K562 (cell line): ENCODE data around the gene NF1. TPM values are rescaled to one million over a fixed set of nuclear protein-coding genes. Genes with fewer than 3 reads are reported as not detected.

Source experiments
- ATAC-seq: fragments of 200-7000 bp; cut with Tn5 transposase; 3 replicates; pipeline ENCODE4 v1.9.1; 2020; ENCODE audit warnings: moderate library complexity
- BruUV-seq: library from RNA; stranded (reverse); fragments of 400-500 nt; replicated peaks from 2 replicates; lab custom pipeline; 2021; lab: Mats Ljungman, UMichigan
- CTCF ChIA-PET: fragments of 300-600 bp; formaldehyde crosslinking; extraction: SDS; loops from one replicate; lab custom pipeline; 2021; ENCODE audit warnings: low intra/inter-chr PET ratio; lab: Yijun Ruan, JAX
- POLR2A ChIA-PET: fragments of 300-600, 350-650 bp; sonication (Branson Sonifier 250); formaldehyde crosslinking; extraction: SDS; loops from one replicate; lab custom pipeline; 2021; ENCODE audit warnings: antibody characterized with exemption, inconsistent platforms; lab: Yijun Ruan, JAX
- DNase-seq, 4 experiments: peaks; one replicate each; pipeline versions ENCODE4 v3.0.0 to v3.0.0-alpha.2; 2011 to 2018; ENCODE audit warnings: low spot score in 3 of 4, mixed read lengths in 3 of 4; ENCODE audit errors: extremely low read depth in 1 of 4
- FAIRE-seq: peaks from 2 replicates; lab custom pipeline; 2011; peaks lifted over from hg19 to GRCh38; lab: Jason Lieb, UNC
- H2AFZ ChIP-seq: 2 replicates; pipeline ENCODE4 v1.6.0; 2011; ENCODE audit warnings: low read depth, low read length, control low read depth, inconsistent platforms
- H3K27ac ChIP-seq: fragments of 200-600 bp; 3 replicates; pipeline ENCODE4 v1.8.0; 2011; ENCODE audit warnings: low read depth, mild to moderate bottlenecking, control low read depth, inconsistent platforms, low read length, moderate library complexity, mixed read lengths; ENCODE audit errors: extremely low read depth
- H3K27me3 ChIP-seq, 2 experiments: fragments of 300-600 bp in 1 of 2; 2 replicates in 1 of 2; 3 replicates in 1 of 2; pipeline versions ENCODE4 v1.6.0 to v1.8.0; 2011; ENCODE audit warnings: inconsistent platforms in 2 of 2, low read length in 2 of 2, mild to moderate bottlenecking in 1 of 2, mixed read lengths in 1 of 2, moderate library complexity in 1 of 2; ENCODE audit not compliant: control insufficient read depth in 2 of 2, insufficient read depth in 2 of 2
- H3K36me3 ChIP-seq: fragments of 300-600 bp; 3 replicates; pipeline ENCODE4 v1.8.0; 2011; ENCODE audit warnings: mild to moderate bottlenecking, low read length, inconsistent platforms; ENCODE audit not compliant: control insufficient read depth, insufficient read depth
- H3K4me1 ChIP-seq, 2 experiments: fragments of 200-600 bp in 1 of 2; replicated peaks in 1 of 2; 2 replicates in 1 of 2; 3 replicates in 1 of 2; pipeline versions ENCODE4 v1.5.1 to v1.8.0; 2011; ENCODE audit warnings: inconsistent platforms in 2 of 2, low read length in 2 of 2, mild to moderate bottlenecking in 1 of 2, mixed read lengths in 1 of 2, moderate library complexity in 1 of 2; ENCODE audit not compliant: control insufficient read depth in 2 of 2, insufficient read depth in 2 of 2
- H3K4me2 ChIP-seq: 2 replicates; pipeline ENCODE4 v1.6.1; 2011; ENCODE audit warnings: low read length, control low read depth, inconsistent platforms, mixed read lengths; ENCODE audit not compliant: insufficient read depth
- H3K4me3 ChIP-seq: fragments of 200-600 bp; sonication (generic), shearing (Covaris generic); 2 replicates; pipeline ENCODE4 v1.5.1; 2016; ENCODE audit warnings: control low read depth, inconsistent platforms
- H3K79me2 ChIP-seq: fragments of 200-600 bp; 3 replicates; pipeline ENCODE4 v1.8.0; 2011; ENCODE audit warnings: low read length, inconsistent platforms; ENCODE audit not compliant: control insufficient read depth, insufficient read depth
- H3K9ac ChIP-seq, 2 experiments: 2 replicates each; pipeline versions ENCODE4 v1.6.0 to v1.6.1; 2011; ENCODE audit warnings: low read depth in 2 of 2, low read length in 2 of 2, control low read depth in 1 of 2, inconsistent platforms in 1 of 2, mild to moderate bottlenecking in 1 of 2, mixed read lengths in 1 of 2; ENCODE audit not compliant: insufficient read depth in 1 of 2
- H3K9me1 ChIP-seq: one replicate; pipeline ENCODE4 v1.6.0; 2011; ENCODE audit warnings: inconsistent platforms, mild to moderate bottlenecking, low read length, moderate library complexity; ENCODE audit not compliant: control insufficient read depth, insufficient read depth
- H3K9me3 ChIP-seq: replicated peaks from 2 replicates; pipeline ENCODE4 v1.5.1; 2011; ENCODE audit warnings: low read depth, low read length, inconsistent platforms; ENCODE audit not compliant: control insufficient read depth, insufficient read depth
- H4K20me1 ChIP-seq: replicated peaks from 2 replicates; pipeline ENCODE4 v1.6.1; 2011; ENCODE audit warnings: low read length, inconsistent platforms, mixed read lengths; ENCODE audit not compliant: control insufficient read depth, insufficient read depth
- ARID3A ChIP-seq: IDR thresholded peaks from 2 replicates; pipeline ENCODE4 v1.6.1; 2012; ENCODE audit warnings: low read depth, low read length, improper control_type of control experiment, borderline replicate concordance
- BRCA1 ChIP-seq, 2 experiments: fragments of 450-650 bp in 1 of 2; sonication (generic) in 1 of 2; formaldehyde crosslinking in 1 of 2; IDR thresholded peaks; 2 replicates each; pipeline versions ENCODE4 v1.5.0 to v1.6.1; 2017 to 2020; ENCODE audit warnings: mild to moderate bottlenecking in 1 of 2, missing genetic modification reagents in 1 of 2
- CBX1 ChIP-seq: sonication (generic); IDR thresholded peaks from 2 replicates; pipeline ENCODE4 v1.6.1; 2016; ENCODE audit warnings: antibody characterized with exemption, low read depth, mild to moderate bottlenecking
- CEBPB ChIP-seq: fragments of 450-650 bp; IDR thresholded peaks from 2 replicates; pipeline ENCODE4 v1.6.1; 2016; ENCODE audit warnings: missing genetic modification characterization, missing compliant biosample characterization
- ELF1 ChIP-seq: fragments of 200-800 bp; sonication (Bioruptor generic); IDR thresholded peaks from 2 replicates; pipeline ENCODE4 v1.6.1; 2016; ENCODE audit warnings: missing genetic modification characterization, missing compliant biosample characterization
- FOXJ2 ChIP-seq: fragments of 200-800 bp; sonication (Bioruptor generic); IDR thresholded peaks from 2 replicates; pipeline ENCODE4 v1.6.1; 2016; ENCODE audit warnings: missing genetic modification characterization, missing compliant biosample characterization
- HEY1 ChIP-seq: fragments of 250-450 bp; sonication (Bioruptor Pico); IDR thresholded peaks from 2 replicates; pipeline ENCODE4 v1.5.0; 2020; ENCODE audit warnings: mild to moderate bottlenecking, moderate library complexity, borderline replicate concordance
- HMBOX1 ChIP-seq: sonication (generic); IDR thresholded peaks from 2 replicates; pipeline ENCODE4 v1.6.1; 2016
- HNRNPLL ChIP-seq: fragments of 200-400 bp; formaldehyde crosslinking; IDR thresholded peaks from 2 replicates; pipeline ENCODE4 v1.6.1; 2017; ENCODE audit warnings: low read length, low read depth, mild to moderate bottlenecking; ENCODE audit not compliant: poor library complexity, severe bottlenecking
- MBD2 ChIP-seq: sonication (generic); IDR thresholded peaks from 2 replicates; pipeline ENCODE4 v1.6.1; 2016; ENCODE audit warnings: low read depth, borderline replicate concordance
- NELFE ChIP-seq: IDR thresholded peaks from 2 replicates; pipeline ENCODE4 v1.6.1; 2011; ENCODE audit warnings: mild to moderate bottlenecking; ENCODE audit not compliant: insufficient read depth, insufficient read length
- NFE2 ChIP-seq: IDR thresholded peaks from 2 replicates; pipeline ENCODE4 v1.6.1; 2014; ENCODE audit warnings: antibody characterized with exemption, low read depth
- NR3C1 ChIP-seq: sonication (generic); formaldehyde crosslinking; IDR thresholded peaks from 2 replicates; pipeline ENCODE4 v1.8.1; 2022; ENCODE audit warnings: missing genetic modification reagents
- POLR2AphosphoS5 ChIP-seq: IDR thresholded peaks from 2 replicates; pipeline ENCODE4 v1.6.1; 2011; ENCODE audit warnings: mild to moderate bottlenecking, low read depth, low read length, moderate library complexity; ENCODE audit not compliant: control insufficient read depth, insufficient read depth
- ZBTB34 ChIP-seq: fragments of 250-450 bp; sonication (Bioruptor Pico); IDR thresholded peaks from 2 replicates; pipeline ENCODE4 v1.8.0; 2021; ENCODE audit warnings: mild to moderate bottlenecking, moderate library complexity
- ZNF324 ChIP-seq: fragments of 250-450 bp; sonication (Bioruptor Pico); IDR thresholded peaks from 2 replicates; pipeline ENCODE4 v1.4.0; 2020; ENCODE audit warnings: mild to moderate bottlenecking
- ZNF507 ChIP-seq: conservative IDR thresholded peaks from 2 replicates; pipeline ENCODE4 v1.6.1; 2017; ENCODE audit warnings: missing genetic modification characterization, missing compliant biosample characterization
- WGBS: fragments of 100-300 bp; shearing (Covaris generic); methylation state at CpG from one replicate; pipeline ENCODE4 v1.1.6; 2016; ENCODE audit warnings: low coverage, mixed read lengths; ENCODE audit not compliant: insufficient coverage; ENCODE audit errors: missing lambda C conversion rate; 5-methylcytosine and 5-hydroxymethylcytosine counted together
- in situ Hi-C: fragments of 300-500 bp; cut with MboI; formaldehyde crosslinking; loops from 4 replicates; pipeline ENCODE4 v1.15.0; 2018; ENCODE audit warnings: inconsistent platforms, mixed read lengths
- intact Hi-C: fragments of 100-400 bp; cut with micrococcal nuclease; formaldehyde crosslinking; loops from 2 replicates; pipeline ENCODE4 v1.14.2; 2022
- polyA plus RNA-seq, 8 experiments: library from polyadenylated mRNA; depleted of rRNA in 4 of 8; stranded (reverse) in 5 of 8; unstranded in 3 of 8; fragments of >200 nt; fragmentation: Nextera tagmentation in 2 of 8; fragmentation: Illumina TruSeq in 1 of 8; extraction: Ambion mirVana in 2 of 8; extraction: Trizol in 1 of 8; gene quantifications; 2 replicates each; pipeline versions ENCODE4 v1.2.1 to v1.2.3, GENCODE V29; 2011 to 2014; ENCODE audit warnings: inconsistent platforms in 1 of 8, missing spikeins in 1 of 8
- total RNA-seq, 7 experiments: library from RNA; depleted of rRNA in 6 of 7; stranded (reverse); fragments of >200 nt in 6 of 7; fragmentation: Illumina TruSeq in 2 of 7; extraction: Trizol in 2 of 7; gene quantifications; 2 replicates each; pipeline versions ENCODE4 v1.2.1 to v1.2.3, GENCODE V29; 2011 to 2021; ENCODE audit warnings: low replicate concordance in 1 of 7

NF1 gene
- total and polyA plus RNA-seq, 9 of the 15 experiments (the other 6 are each of a cell fraction or from before 2014, with no cell fraction given): 3.4 to 41.9 (median 24.3) TPM

- ChIA-PET POLR2A (no interaction called here), CTCF (no interaction called here)
- H3K79me2 ChIP-seq: no peaks in the 10 kb centered on the region
- no peak overlapping the region for H3K4me2 ChIP-seq
- no TSS peak for BruUV-seq
- FAIRE-seq (no peak), ATAC-seq (no peak), DNase-seq (no peak)
- H3K4me1 ChIP-seq: no peaks in the 10 kb centered on the region
- H3K4me3 ChIP-seq: no peak overlapping the region
- no peaks in the 10 kb centered on the region for H3K9me1 ChIP-seq
- 90% methylated on average over 5 of the region's 5 CpGs for WGBS
- no peaks in the 10 kb centered on the region for H3K9me3 ChIP-seq
- no peak overlapping the region for H2AFZ ChIP-seq
- no peaks in the 10 kb centered on the region for H3K27me3 ChIP-seq
- H3K9ac ChIP-seq: no peak overlapping the region
- no peaks in the 10 kb centered on the region for H4K20me1 ChIP-seq
- intact Hi-C loops (no loop called here), in situ Hi-C loops (no loop called here)
- H3K36me3 ChIP-seq: peaks cover 45% of the 10 kb centered on the region
- no peak overlapping the region for H3K27ac ChIP-seq
- TF ChIP-seq HNRNPLL (no peak), NELFE (no peak), HMBOX1 (no peak), HEY1 (CRISPR knock-in tag) (no peak), ZNF507 (tag) (no peak), ARID3A (no peak), BRCA1 (IDR thresholded peaks at IDR 0.05) (no peak), BRCA1 (CRISPR knock-in tag; IDR thresholded peaks at IDR 0.05) (no peak), FOXJ2 (tag) (no peak), POLR2AphosphoS5 (no peak), MBD2 (no peak), CEBPB (tag) (no peak), CBX1 (no peak), NR3C1 (CRISPR knock-in tag) (no peak), ELF1 (no peak), ZNF324 (no peak), ZBTB34 (CRISPR knock-in tag) (no peak), NFE2 (no peak)
Observed at GRCh38 chr17:31248986-31249834, 154.4 kb downstream of the NF1 start.
